Raji (cell line): Measurements from ENCODE around the gene SAMD15.

Experiments
- POLR2A ChIP-seq: IDR thresholded peaks from 2 replicates; pipeline ENCODE4 v1.6.1; 2011; ENCODE audit warnings: low read depth, low read length, control low read depth; ENCODE audit not compliant: insufficient read depth

The SAMD15 gene

DNA sequence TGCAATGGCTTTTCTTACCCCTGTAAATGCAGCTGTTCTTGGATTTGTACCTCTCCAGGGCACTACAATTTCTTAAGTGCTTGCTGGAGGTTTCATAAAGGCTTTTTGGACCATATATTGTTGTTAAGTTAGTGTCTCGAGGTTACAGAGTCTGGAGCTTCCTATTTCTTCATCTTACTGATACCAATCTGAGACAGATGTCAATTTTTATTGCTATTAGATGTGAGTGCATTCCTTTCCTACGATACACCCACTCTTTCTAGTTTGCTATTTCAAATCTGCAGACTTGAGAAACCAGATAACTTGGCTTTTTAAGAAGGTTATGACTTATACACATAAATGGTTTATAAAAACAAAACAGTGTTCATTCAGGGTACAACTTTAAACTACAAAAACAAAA lies 44.0 kb downstream of the SAMD15 start:
- TF ChIP-seq POLR2A: no peak

GRCh38 chr14:77423423-77423822 lies 46.2 kb downstream of the SAMD15 start, which contains the start of gene NOXRED1:
Gene NOXRED1, minus strand, starts transcription at chr14:77423523. Its CDS starts 634 bp downstream, at chr14:77422889.
- TF ChIP-seq POLR2A: no peak

DNA sequence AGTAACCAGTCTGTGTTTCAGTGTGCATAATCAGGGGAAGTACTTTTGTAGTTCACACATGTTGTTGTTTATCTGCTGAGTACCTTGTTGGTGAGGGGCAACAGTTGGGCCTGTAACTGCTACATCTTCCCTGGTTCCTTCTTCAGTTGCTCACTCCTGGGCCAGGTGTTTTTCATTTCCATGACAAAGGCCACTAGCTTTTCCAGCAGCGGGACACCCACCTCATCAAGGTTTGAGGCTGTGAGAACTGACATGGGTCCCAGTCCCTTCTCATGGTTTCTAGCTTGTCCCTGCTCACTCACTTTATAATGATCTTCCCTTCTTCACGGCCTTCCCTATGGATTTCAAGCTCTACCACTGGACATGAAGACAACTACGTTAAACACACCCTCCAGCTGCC lies 47.7 kb downstream of the SAMD15 start:
- no peak for TF ChIP-seq POLR2A

DNA sequence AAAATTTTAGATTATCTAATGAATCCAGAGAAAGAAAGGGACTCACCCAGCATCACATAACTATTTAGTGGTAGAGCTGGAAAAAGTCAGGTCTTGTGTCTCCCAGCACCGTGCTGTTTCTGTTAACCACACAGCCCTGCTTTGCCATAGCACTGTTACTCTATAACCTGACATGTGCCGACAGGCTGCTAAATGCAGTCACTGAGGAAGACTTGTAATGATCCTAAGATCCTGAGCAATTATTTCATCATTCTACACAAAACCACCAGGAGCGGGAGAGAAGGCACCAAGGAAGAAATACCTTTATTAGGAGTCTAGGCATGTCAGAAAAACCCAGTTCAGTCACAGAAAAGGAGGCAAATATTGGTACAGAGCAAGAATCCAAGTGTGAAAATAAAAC lies 49.2 kb downstream of the SAMD15 start:
- no peak for TF ChIP-seq POLR2A

DNA sequence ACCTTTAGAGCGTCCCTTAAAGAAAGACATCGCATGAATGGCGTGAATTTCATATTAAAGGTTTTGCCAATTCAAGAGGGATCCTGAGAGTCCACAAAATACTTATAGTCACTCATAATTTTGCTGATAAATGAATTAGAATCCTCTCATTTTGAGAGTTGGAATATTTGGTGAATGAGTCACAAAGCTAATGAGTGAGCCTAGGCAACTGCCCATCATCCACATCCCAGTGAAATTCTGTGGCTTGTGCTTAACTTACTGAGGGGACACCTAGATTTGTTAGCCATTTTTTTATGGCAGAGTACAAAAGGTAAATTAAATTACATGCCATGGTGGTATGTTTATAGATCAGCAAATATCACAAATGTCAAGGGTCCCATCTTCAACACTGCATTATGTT lies 58.9 kb downstream of the SAMD15 start:
- no peak for TF ChIP-seq POLR2A

- TF ChIP-seq POLR2A: no peak
These were observed 61.4 kb downstream of the SAMD15 start for GRCh38 chr14:77438596-77438995.

DNA sequence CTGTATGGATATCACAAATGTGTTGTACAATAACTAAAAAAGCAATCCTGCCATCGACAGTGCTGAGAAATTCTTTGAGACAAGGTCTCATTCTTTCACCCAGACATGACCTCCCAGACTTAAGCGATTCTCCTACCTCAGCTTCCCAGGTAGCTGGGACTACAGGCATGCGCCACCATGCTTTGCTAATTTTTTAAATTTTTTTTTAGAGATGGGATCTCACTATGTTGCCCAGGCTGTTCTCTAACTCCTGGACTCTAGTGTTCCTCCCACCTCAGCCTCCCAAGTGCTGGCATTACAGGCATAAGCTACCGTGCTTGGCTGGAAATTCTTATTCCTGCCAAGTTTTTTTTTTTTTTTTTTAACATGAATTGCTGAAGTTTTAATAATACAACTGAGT lies 62.7 kb downstream of the SAMD15 start:
- no peak for TF ChIP-seq POLR2A
